A673 (cell line): ENCODE results near the gene TNPO2.

Source experiments
- EZH2 ChIP-seq: fragments of 200-600 bp; sonication (generic); IDR thresholded peaks from 2 replicates; pipeline ENCODE4 v1.6.1; 2017; ENCODE audit warnings: borderline replicate concordance, low read depth, mild to moderate bottlenecking, mixed read lengths, antibody characterized with exemption, low read length; ENCODE audit not compliant: poor library complexity, severe bottlenecking
- TF ChIP-seq, protein P1 (sequence below): fragments of 300-800, 200-600 bp; sonication (generic); conservative IDR thresholded peaks from 2 replicates; pipeline ENCODE4 v1.5.1; 2017; ENCODE audit warnings: low read depth, mild to moderate bottlenecking, antibody characterized with exemption, low read length, moderate library complexity, mixed read lengths

DNA sequence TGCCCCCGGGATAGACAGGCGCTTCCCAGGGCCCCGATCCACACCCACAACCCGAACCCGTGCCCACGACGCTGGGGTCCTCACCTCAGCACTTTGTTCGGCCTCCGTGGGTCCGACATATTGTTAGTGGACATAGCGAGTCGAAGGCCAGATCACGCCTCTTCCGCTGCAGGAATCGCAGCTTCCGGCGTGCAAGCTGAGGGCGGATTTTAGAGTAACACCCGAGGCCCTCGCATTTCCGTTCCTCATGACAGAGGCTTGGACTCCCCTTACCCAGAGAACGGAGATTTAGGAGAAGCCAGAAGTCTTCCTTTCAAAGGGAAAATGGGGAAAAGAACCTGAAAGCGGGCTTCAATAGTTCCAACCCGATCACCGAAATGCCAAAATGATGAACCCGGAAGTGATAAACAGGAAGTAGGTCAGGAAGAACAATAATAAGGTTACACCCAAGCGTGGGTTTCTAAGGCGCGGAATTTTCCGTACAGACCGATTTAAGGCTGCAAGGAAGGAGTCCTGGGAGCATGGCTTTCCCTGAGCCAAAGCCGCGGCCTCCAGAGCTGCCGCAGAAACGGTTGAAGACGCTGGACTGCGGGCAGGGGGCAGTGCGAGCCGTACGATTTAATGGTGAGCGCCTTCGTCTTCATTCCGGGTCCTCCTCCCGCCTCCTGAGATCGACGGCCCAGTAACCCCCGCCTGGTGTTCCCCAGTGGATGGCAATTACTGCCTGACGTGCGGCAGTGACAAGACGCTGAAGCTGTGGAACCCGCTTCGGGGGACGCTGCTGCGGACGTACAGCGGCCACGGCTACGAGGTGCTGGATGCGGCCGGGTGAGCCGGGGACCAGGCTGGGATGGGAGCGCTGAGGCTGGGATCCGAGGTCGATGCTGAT lies 54.2 kb downstream of the TNPO2 start:
- TF ChIP-seq, protein P1, sequence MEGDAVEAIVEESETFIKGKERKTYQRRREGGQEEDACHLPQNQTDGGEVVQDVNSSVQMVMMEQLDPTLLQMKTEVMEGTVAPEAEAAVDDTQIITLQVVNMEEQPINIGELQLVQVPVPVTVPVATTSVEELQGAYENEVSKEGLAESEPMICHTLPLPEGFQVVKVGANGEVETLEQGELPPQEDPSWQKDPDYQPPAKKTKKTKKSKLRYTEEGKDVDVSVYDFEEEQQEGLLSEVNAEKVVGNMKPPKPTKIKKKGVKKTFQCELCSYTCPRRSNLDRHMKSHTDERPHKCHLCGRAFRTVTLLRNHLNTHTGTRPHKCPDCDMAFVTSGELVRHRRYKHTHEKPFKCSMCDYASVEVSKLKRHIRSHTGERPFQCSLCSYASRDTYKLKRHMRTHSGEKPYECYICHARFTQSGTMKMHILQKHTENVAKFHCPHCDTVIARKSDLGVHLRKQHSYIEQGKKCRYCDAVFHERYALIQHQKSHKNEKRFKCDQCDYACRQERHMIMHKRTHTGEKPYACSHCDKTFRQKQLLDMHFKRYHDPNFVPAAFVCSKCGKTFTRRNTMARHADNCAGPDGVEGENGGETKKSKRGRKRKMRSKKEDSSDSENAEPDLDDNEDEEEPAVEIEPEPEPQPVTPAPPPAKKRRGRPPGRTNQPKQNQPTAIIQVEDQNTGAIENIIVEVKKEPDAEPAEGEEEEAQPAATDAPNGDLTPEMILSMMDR = no peak
- TF ChIP-seq EZH2 = no peak
